Psoas muscle (tissue), 8 donors: ENCODE data around the gene DDX49. TPM values are rescaled to one million over a fixed set of nuclear protein-coding genes. Genes with fewer than 3 reads are reported as not detected.
"Not testable (repeated sequence)": the region's sequence is repeated elsewhere in the genome, so short reads cannot be mapped to it uniquely, and the experiment has no call there.

Source experiments
- ATAC-seq, 4 donors: fragments of 200-7000 bp; cut with Tn5 transposase; one replicate each; pipeline ENCODE4 v1.9.1; 2020; ENCODE audit warnings: moderate library complexity in 3 of 4, mild to moderate bottlenecking in 2 of 4
- DNase-seq, 2 donors: peaks; one replicate each; pipeline ENCODE4 v3.0.0-alpha.2; 2020
- H3K27ac ChIP-seq: fragments of 200-600 bp; one replicate; pipeline ENCODE4 v1.8.0; 2022
- H3K27me3 ChIP-seq, 3 donors: fragments of 200-600 bp in 1 of 3; one replicate each; pipeline versions ENCODE4 v1.6.1 to v1.8.0; 2013 to 2022; ENCODE audit warnings: low read length in 2 of 3, mild to moderate bottlenecking in 2 of 3, moderate library complexity in 1 of 3; ENCODE audit not compliant: insufficient read depth in 3 of 3
- H3K36me3 ChIP-seq, 2 donors: fragments of 200-600 bp in 1 of 2; one replicate each; pipeline versions ENCODE4 v1.6.1 to v1.8.0; 2013 to 2022; ENCODE audit warnings: low read depth in 1 of 2, mild to moderate bottlenecking in 1 of 2, moderate library complexity in 1 of 2; ENCODE audit not compliant: insufficient read depth in 1 of 2
- H3K4me1 ChIP-seq: fragments of 200-600 bp; one replicate; pipeline ENCODE4 v1.8.0; 2022
- H3K4me3 ChIP-seq: fragments of 200-600 bp; one replicate; pipeline ENCODE4 v1.8.0; 2022; ENCODE audit warnings: mild to moderate bottlenecking
- H3K9me3 ChIP-seq: fragments of 200-600 bp; one replicate; pipeline ENCODE4 v1.8.0; 2022
- CTCF ChIP-seq: fragments of 200-600 bp; IDR thresholded peaks from one replicate; pipeline ENCODE4 v1.8.0; 2022; ENCODE audit warnings: antibody characterized with exemption
- WGBS, 3 donors: extraction: QIAGEN DNeasy Blood & Tissue Kit; methylation state at CpG; one replicate each; pipeline versions ENCODE4 v1.1.6 to v1.1.7; 2013; 5-methylcytosine and 5-hydroxymethylcytosine counted together
- intact Hi-C, 2 donors: fragments of 100-400 bp; cut with DNase I; formaldehyde crosslinking; loops; one replicate each; pipeline versions ENCODE4 v1.11.0 to v1.14.2; 2022
- polyA plus RNA-seq, 3 donors: library from polyadenylated mRNA; stranded (reverse); fragments of 200-250 nt; gene quantifications; one replicate each; pipeline ENCODE4 v1.2.3, GENCODE V29; 2013
- total RNA-seq, 4 donors: library from RNA; stranded (reverse); fragmentation: NEBNext Ultra II Directional in 2 of 4; extraction: Animal tissue kit (Norgen Biotek cat#: 25700) in 2 of 4; gene quantifications; one replicate each; pipeline versions ENCODE4 v1.2.1 to v1.2.4, GENCODE V29; 2021 to 2023
- donor health status: healthy with polysubstance abuse.
- donor health status: DM: no; HTN: no; CAD: no; lungs with moderate emphysema.
- donor health status: Bipolar disorder and iron deficiency.
- donor health status: healthy.
- donor health status: DM: yes; HTN: yes; CAD: no.
- donor health status: DM: no; HTN: no; CAD: no.
- donor health status: DM: no; HTN: no; CAD: no.
- donor health status: DM: yes; HTN: yes; CAD: no.

The DDX49 gene
- total and polyA plus RNA-seq, 7 donors: 27.2 to 73.1 (median 35.3) TPM

- DNase-seq: no peak
- ATAC-seq: no peak
- intact Hi-C loops: no loop called here
- H3K4me3 ChIP-seq: no peak overlapping the region
- H3K27me3 ChIP-seq: no peaks in the 10 kb centered on the region
- H3K36me3 ChIP-seq: peaks cover 7 to 42% of the 10 kb centered on the region in 2 donors
- 93 to 97% (median 93%) methylated on average over 19 of the region's 19 CpGs for WGBS, 3 donors
- H3K9me3 ChIP-seq: no peaks in the 10 kb centered on the region
- no peaks in the 10 kb centered on the region for H3K4me1 ChIP-seq
- TF ChIP-seq CTCF: no peak
- H3K27ac ChIP-seq: no peak overlapping the region
These were observed 8.6 kb upstream of the DDX49 start for GRCh38 chr19:18910801-18911436.

GRCh38 chr19:18912933-18913332 is 6.6 kb upstream of the DDX49 start:
- TF ChIP-seq CTCF: no peak
- intact Hi-C loops: no loop called here
- Histone ChIP-seq H3K4me1 (peaks cover 5% of the 10 kb centered on the region), H3K9me3 (no peaks in the 10 kb centered on the region), H3K27me3 (no peaks in the 10 kb centered on the region), H3K36me3 (peaks cover 0 to 36% of the 10 kb centered on the region in 2 donors), H3K4me3 (no peak overlapping the region), H3K27ac (no peak overlapping the region)
- ATAC-seq (no peak), DNase-seq (no peak)
- whole genome bisulfite sequencing, 3 donors: 91 to 97% (median 94%) methylated on average over 12 to 14 of the region's 14 CpGs

GRCh38 chr19:18913466-18913865 is 6.0 kb upstream of the DDX49 start:
- WGBS, 3 donors: 81 to 87% (median 86%) methylated on average over 4 to 5 of the region's 5 CpGs
- H3K9me3 ChIP-seq: no peaks in the 10 kb centered on the region
- no peaks in the 10 kb centered on the region for H3K27me3 ChIP-seq
- H3K4me1 ChIP-seq: peaks cover 9% of the 10 kb centered on the region
- DNase-seq: no peak
- H3K36me3 ChIP-seq: peaks cover 0 to 36% of the 10 kb centered on the region in 2 donors
- intact Hi-C loops: no loop called here
- ATAC-seq: no peak
- no peak overlapping the region for H3K27ac ChIP-seq
- no peak overlapping the region for H3K4me3 ChIP-seq
- no peak for TF ChIP-seq CTCF

GRCh38 chr19:18915639-18916038 is 3.9 kb upstream of the DDX49 start:
- 41 to 51% (median 41%) methylated on average over 5 of the region's 5 CpGs for WGBS, 3 donors
- H3K36me3 ChIP-seq: peaks cover 0 to 22% of the 10 kb centered on the region in 2 donors
- H3K27ac ChIP-seq: no peak overlapping the region
- intact Hi-C loops: no loop called here
- peaks cover 16% of the 10 kb centered on the region for H3K4me1 ChIP-seq
- H3K4me3 ChIP-seq: no peak overlapping the region
- ATAC-seq: peak in 2 of 4 donors; percentile 9 to 10
- TF ChIP-seq CTCF: peak; percentile 48
- DNase-seq: peak; percentile 49 to 71
- no peaks in the 10 kb centered on the region for H3K27me3 ChIP-seq
- H3K9me3 ChIP-seq: no peaks in the 10 kb centered on the region

GRCh38 chr19:18917593-18917992 is 1.9 kb upstream of the DDX49 start:
- H3K9me3 ChIP-seq, H3K27me3 ChIP-seq, H3K27ac ChIP-seq, intact Hi-C loops, DNase-seq, ATAC-seq: not testable (repeated sequence)
- 81 to 86% (median 86%) methylated on average over 9 of the region's 9 CpGs for WGBS, 3 donors
- peaks cover 20% of the 10 kb centered on the region for H3K4me1 ChIP-seq
- H3K36me3 ChIP-seq: peaks cover 0 to 24% of the 10 kb centered on the region in 2 donors
- peak overlapping the region; percentile 81 for H3K4me3 ChIP-seq
